H9 (cell line): Measurements from ENCODE around the gene DISC1. TPM values are rescaled to one million over a fixed set of nuclear protein-coding genes. Genes with fewer than 3 reads are reported as not detected.

Experiments used
- DNase-seq: peaks from one replicate; pipeline ENCODE4 v3.0.0-alpha.2; 2017
- H2AFZ ChIP-seq: one replicate; pipeline ENCODE4 v1.6.1; 2013; ENCODE audit warnings: mild to moderate bottlenecking, low read length, control low read depth, moderate library complexity
- H2AK5ac ChIP-seq: 2 replicates; pipeline ENCODE4 v1.6.1; 2013; ENCODE audit warnings: low read length, control low read depth, mixed read lengths; ENCODE audit not compliant: insufficient read length
- H2BK120ac ChIP-seq: one replicate; pipeline ENCODE4 v1.6.1; 2013; ENCODE audit warnings: low read depth, mild to moderate bottlenecking, low read length, control low read depth, inconsistent platforms; ENCODE audit not compliant: poor library complexity, severe bottlenecking
- H2BK12ac ChIP-seq: 2 replicates; pipeline ENCODE4 v1.6.1; 2013; ENCODE audit warnings: low read length, control low read depth, mixed read lengths, low read depth; ENCODE audit not compliant: insufficient read length
- H2BK15ac ChIP-seq: 2 replicates; pipeline ENCODE4 v1.6.1; 2013; ENCODE audit warnings: low read depth, low read length, control low read depth
- H2BK20ac ChIP-seq: one replicate; pipeline ENCODE4 v1.6.1; 2013; ENCODE audit warnings: low read depth, mild to moderate bottlenecking, low read length, control low read depth, inconsistent platforms; ENCODE audit not compliant: poor library complexity, severe bottlenecking
- H2BK5ac ChIP-seq: 2 replicates; pipeline ENCODE4 v1.6.1; 2013; ENCODE audit warnings: low read length, control low read depth, mixed read lengths; ENCODE audit not compliant: insufficient read length
- H3K14ac ChIP-seq: 2 replicates; pipeline ENCODE4 v1.6.1; 2013; ENCODE audit warnings: low read length, control low read depth; ENCODE audit not compliant: insufficient read depth
- H3K18ac ChIP-seq: 2 replicates; pipeline ENCODE4 v1.6.1; 2013; ENCODE audit warnings: low read depth, mild to moderate bottlenecking, mixed read lengths, low read length, control low read depth; ENCODE audit not compliant: insufficient read length
- H3K23ac ChIP-seq: 2 replicates; pipeline ENCODE4 v1.6.1; 2013; ENCODE audit warnings: low read length, control low read depth, mixed read lengths, low read depth; ENCODE audit not compliant: insufficient read length
- H3K23me2 ChIP-seq: 2 replicates; pipeline ENCODE4 v1.6.1; 2013; ENCODE audit warnings: low read depth, mild to moderate bottlenecking, mixed read lengths, low read length, control low read depth; ENCODE audit not compliant: insufficient read length, poor library complexity, severe bottlenecking
- H3K27ac ChIP-seq: 2 replicates; pipeline ENCODE4 v1.5.1; 2013; ENCODE audit warnings: low read length, control low read depth, mixed read lengths, low read depth; ENCODE audit not compliant: insufficient read length
- H3K27me3 ChIP-seq: 2 replicates; pipeline ENCODE4 v1.6.1; 2013; ENCODE audit warnings: low read length, control low read depth, inconsistent platforms; ENCODE audit not compliant: insufficient read depth
- H3K4ac ChIP-seq: 2 replicates; pipeline ENCODE4 v1.6.1; 2013; ENCODE audit warnings: low read depth, mild to moderate bottlenecking, control low read depth, inconsistent platforms, low read length, moderate library complexity
- H3K4me1 ChIP-seq: 2 replicates; pipeline ENCODE4 v1.6.1; 2013; ENCODE audit warnings: low read length, control low read depth, inconsistent platforms; ENCODE audit not compliant: insufficient read depth
- H3K4me2 ChIP-seq: 2 replicates; pipeline ENCODE4 v1.6.1; 2013; ENCODE audit warnings: low read length, control low read depth, mixed read lengths; ENCODE audit not compliant: insufficient read length, insufficient read depth
- H3K56ac ChIP-seq: 2 replicates; pipeline ENCODE4 v1.6.1; 2013; ENCODE audit warnings: low read depth, mild to moderate bottlenecking, mixed read lengths, low read length, control low read depth; ENCODE audit not compliant: insufficient read length
- H3K79me1 ChIP-seq: 2 replicates; pipeline ENCODE4 v1.6.1; 2013; ENCODE audit warnings: low read depth, mild to moderate bottlenecking, moderate library complexity, low read length, control low read depth, inconsistent platforms; ENCODE audit not compliant: insufficient read depth, poor library complexity, severe bottlenecking
- H3K79me2 ChIP-seq: 2 replicates; pipeline ENCODE4 v1.6.1; 2013; ENCODE audit warnings: low read length, control low read depth, inconsistent platforms; ENCODE audit not compliant: insufficient read depth
- H3K9ac ChIP-seq: 2 replicates; pipeline ENCODE4 v1.6.1; 2013; ENCODE audit warnings: low read length, control low read depth, mixed read lengths; ENCODE audit not compliant: insufficient read length; ENCODE audit errors: extremely low read depth
- H3K9me3 ChIP-seq: one replicate; pipeline ENCODE4 v1.6.1; 2013; ENCODE audit warnings: low read depth, low read length, inconsistent platforms; ENCODE audit not compliant: control insufficient read depth
- H3T11ph ChIP-seq: one replicate; pipeline ENCODE4 v1.6.1; 2013; ENCODE audit warnings: mild to moderate bottlenecking, low read length, control low read depth, inconsistent platforms
- H4K20me1 ChIP-seq: one replicate; pipeline ENCODE4 v1.6.1; 2013; ENCODE audit not compliant: control insufficient read depth, insufficient read length, insufficient read depth
- H4K5ac ChIP-seq: 2 replicates; pipeline ENCODE4 v1.6.1; 2013; ENCODE audit warnings: low read depth, mild to moderate bottlenecking, mixed read lengths, low read length, control low read depth; ENCODE audit not compliant: insufficient read length
- H4K8ac ChIP-seq: replicated peaks from 2 replicates; pipeline ENCODE4 v1.6.1; 2013; ENCODE audit warnings: low read length, control low read depth, mixed read lengths, low read depth; ENCODE audit not compliant: insufficient read length
- H4K91ac ChIP-seq: 2 replicates; pipeline ENCODE4 v1.6.1; 2013; ENCODE audit warnings: low read depth, mild to moderate bottlenecking, moderate library complexity, mixed read lengths, low read length, control low read depth; ENCODE audit not compliant: insufficient read length
- H3K27ac Mint-ChIP-seq, 3 experiments: 2 replicates in 2 of 3; 3 replicates in 1 of 3; pipeline ENCODE4 v1.8.0; 2020 to 2021; ENCODE audit warnings: mixed read lengths in 3 of 3, mild to moderate bottlenecking in 1 of 3, moderate library complexity in 1 of 3
- H3K27me3 Mint-ChIP-seq: 2 replicates; pipeline ENCODE4 v1.8.0; 2021; ENCODE audit warnings: low read depth, mild to moderate bottlenecking, moderate library complexity, mixed read lengths
- H3K36me3 Mint-ChIP-seq, 3 experiments: 2 replicates in 2 of 3; 3 replicates in 1 of 3; pipeline ENCODE4 v1.8.0; 2020 to 2021; ENCODE audit warnings: low read depth in 3 of 3, mixed read lengths in 3 of 3; ENCODE audit not compliant: insufficient read depth in 1 of 3
- H3K4me1 Mint-ChIP-seq, 2 experiments: 2 replicates each; pipeline ENCODE4 v1.8.0; 2020; ENCODE audit warnings: mixed read lengths in 2 of 2
- H3K4me3 Mint-ChIP-seq, 2 experiments: 2 replicates in 1 of 2; 3 replicates in 1 of 2; pipeline ENCODE4 v1.8.0; 2020 to 2021; ENCODE audit warnings: mild to moderate bottlenecking in 2 of 2, mixed read lengths in 2 of 2, moderate library complexity in 1 of 2
- H3K9me3 Mint-ChIP-seq, 2 experiments: 2 replicates in 1 of 2; 3 replicates in 1 of 2; pipeline ENCODE4 v1.8.0; 2020; ENCODE audit warnings: mild to moderate bottlenecking in 2 of 2, mixed read lengths in 2 of 2, moderate library complexity in 1 of 2
- WGBS: extraction: QIAGEN DNeasy Blood & Tissue Kit; methylation state at CpG from one replicate; pipeline ENCODE4 v1.1.7; 2013; ENCODE audit warnings: missing lambda C conversion rate, low lambda C conversion rate, mixed read lengths; ENCODE audit not compliant: insufficient read length; ENCODE audit errors: extremely low coverage; 5-methylcytosine and 5-hydroxymethylcytosine counted together
- total RNA-seq: library from RNA; stranded (reverse); gene quantifications from 2 replicates; pipeline ENCODE4 v1.2.1, GENCODE V29; 2021
- TF ChIP-seq, protein P1 (sequence below): fragments of 200-600 bp; sonication (generic); conservative IDR thresholded peaks from 3 replicates; pipeline ENCODE4 v1.8.0; 2021; ENCODE audit warnings: antibody characterized with exemption, mild to moderate bottlenecking

The DISC1 gene
- total RNA-seq, 1 experiment from 2014 or later, result 2.5 TPM

DNA sequence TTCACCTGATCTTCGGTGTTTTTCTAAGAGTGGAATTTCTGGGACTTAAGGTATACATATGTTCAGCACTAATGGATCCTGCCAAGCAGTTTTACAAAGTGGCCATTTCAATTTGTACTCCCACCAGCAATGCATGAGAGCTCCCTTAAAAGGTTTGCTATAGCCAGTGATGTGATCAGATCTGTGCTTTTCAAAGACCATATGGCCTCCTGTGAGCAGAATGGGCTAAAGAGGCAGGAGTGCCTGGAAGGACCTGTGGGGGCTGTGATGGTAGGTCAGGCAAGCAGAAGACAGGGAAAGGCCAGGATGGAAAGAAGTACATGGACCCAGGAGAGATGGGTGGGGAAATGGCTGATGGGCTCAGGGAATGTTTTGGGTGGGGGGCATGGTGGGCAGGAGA is 252.7 kb downstream of the DISC1 start:
- H2BK12ac ChIP-seq, result no peak overlapping the region
- H3K79me1 ChIP-seq, result no peaks in the 10 kb centered on the region
- no peak overlapping the region for H3K4me2 ChIP-seq
- TF ChIP-seq, protein P1, sequence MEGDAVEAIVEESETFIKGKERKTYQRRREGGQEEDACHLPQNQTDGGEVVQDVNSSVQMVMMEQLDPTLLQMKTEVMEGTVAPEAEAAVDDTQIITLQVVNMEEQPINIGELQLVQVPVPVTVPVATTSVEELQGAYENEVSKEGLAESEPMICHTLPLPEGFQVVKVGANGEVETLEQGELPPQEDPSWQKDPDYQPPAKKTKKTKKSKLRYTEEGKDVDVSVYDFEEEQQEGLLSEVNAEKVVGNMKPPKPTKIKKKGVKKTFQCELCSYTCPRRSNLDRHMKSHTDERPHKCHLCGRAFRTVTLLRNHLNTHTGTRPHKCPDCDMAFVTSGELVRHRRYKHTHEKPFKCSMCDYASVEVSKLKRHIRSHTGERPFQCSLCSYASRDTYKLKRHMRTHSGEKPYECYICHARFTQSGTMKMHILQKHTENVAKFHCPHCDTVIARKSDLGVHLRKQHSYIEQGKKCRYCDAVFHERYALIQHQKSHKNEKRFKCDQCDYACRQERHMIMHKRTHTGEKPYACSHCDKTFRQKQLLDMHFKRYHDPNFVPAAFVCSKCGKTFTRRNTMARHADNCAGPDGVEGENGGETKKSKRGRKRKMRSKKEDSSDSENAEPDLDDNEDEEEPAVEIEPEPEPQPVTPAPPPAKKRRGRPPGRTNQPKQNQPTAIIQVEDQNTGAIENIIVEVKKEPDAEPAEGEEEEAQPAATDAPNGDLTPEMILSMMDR, result no peak
- H2BK120ac ChIP-seq, result no peak overlapping the region
- no peak overlapping the region for H3K18ac ChIP-seq
- no peak overlapping the region for H3K27ac Mint-ChIP-seq
- H3K9ac ChIP-seq, result no peak overlapping the region
- H3K27ac ChIP-seq, result no peak overlapping the region
- no peaks in the 10 kb centered on the region for H3K4me1 ChIP-seq
- no peaks in the 10 kb centered on the region for H3K9me3 ChIP-seq
- no peaks in the 10 kb centered on the region; the same call in 1 of the 2 replicates for H3K27me3 ChIP-seq
- no peaks in the 10 kb centered on the region for H4K20me1 ChIP-seq
- H2BK20ac ChIP-seq, result no peak overlapping the region
- H3K79me2 ChIP-seq, result no peaks in the 10 kb centered on the region
- H3K36me3 Mint-ChIP-seq, result peaks cover 2 to 4% (median 2%) of the 10 kb centered on the region in 3 experiments; a peak in 4 of 7 replicates
- no peak overlapping the region for H2AFZ ChIP-seq
- no peak overlapping the region for H3K4ac ChIP-seq
- no peak overlapping the region for H4K5ac ChIP-seq
- WGBS, result no CpG with 5 or more reads among the region's 1 CpG
- H2AK5ac ChIP-seq, result no peak overlapping the region
- H3K27me3 Mint-ChIP-seq, result peaks cover 32% of the 10 kb centered on the region
- H3K23ac ChIP-seq, result no peak overlapping the region
- H3K9me3 Mint-ChIP-seq, result peaks cover 3 to 4% of the 10 kb centered on the region in 2 experiments; a peak in 3 of 5 replicates
- H2BK15ac ChIP-seq, result no peak overlapping the region
- no peak overlapping the region for H4K91ac ChIP-seq
- no peak overlapping the region for H4K8ac ChIP-seq
- H3K56ac ChIP-seq, result no peak overlapping the region
- no peak overlapping the region for H3K14ac ChIP-seq
- DNase-seq, result no peak
- H3K4me3 Mint-ChIP-seq, result no peak overlapping the region
- peaks cover 4 to 5% of the 10 kb centered on the region in 2 experiments for H3K4me1 Mint-ChIP-seq
- no peak overlapping the region for H3T11ph ChIP-seq
- H3K23me2 ChIP-seq, result no peaks in the 10 kb centered on the region
- no peak overlapping the region for H2BK5ac ChIP-seq
